Bronchial epithelial cell (primary cell): ENCODE measurements around the gene LAMA3. TPM values are rescaled to one million over a fixed set of nuclear protein-coding genes. Genes with fewer than 3 reads are reported as not detected.
A peak's percentile ranks its signal among the peaks of the same experiment; 100 is the strongest.

Source experiments
- DNase-seq: peaks from one replicate; pipeline ENCODE4 v3.0.0-alpha.2; 2010; ENCODE audit warnings: low read depth
- FAIRE-seq: peaks from 2 replicates; lab custom pipeline; 2011; peaks lifted over from hg19 to GRCh38; lab: Jason Lieb, UNC
- H3K27me3 ChIP-seq: 2 replicates; pipeline ENCODE4 v1.5.1; 2011; ENCODE audit warnings: low read length; ENCODE audit not compliant: control insufficient read depth, insufficient read depth
- H3K36me3 ChIP-seq: 2 replicates; pipeline ENCODE4 v1.5.1; 2011; ENCODE audit warnings: low read length; ENCODE audit not compliant: control insufficient read depth, insufficient read depth
- H3K4me3 ChIP-seq: 2 replicates; pipeline ENCODE4 v1.5.1; 2011; ENCODE audit warnings: mild to moderate bottlenecking, low read depth, low read length, control low read depth
- total RNA-seq: library from RNA; depleted of rRNA; stranded (reverse); fragments of >200 nt; gene quantifications from 2 replicates; pipeline ENCODE4 v1.2.1, GENCODE V29; 2014
- TF ChIP-seq, protein P1 (sequence below): IDR thresholded peaks from 2 replicates; pipeline ENCODE4 v1.5.1; 2011; ENCODE audit warnings: mild to moderate bottlenecking, moderate library complexity, low read length, control low read depth, inconsistent platforms; ENCODE audit not compliant: insufficient read depth, severe bottlenecking

The LAMA3 gene
- total RNA-seq, 1 donor from 2014 or later: 531 TPM

- Histone ChIP-seq H3K27me3 (no peaks in the 10 kb centered on the region), H3K4me3 (no peak overlapping the region), H3K36me3 (peaks cover 10% of the 10 kb centered on the region)
- TF ChIP-seq, protein P1, sequence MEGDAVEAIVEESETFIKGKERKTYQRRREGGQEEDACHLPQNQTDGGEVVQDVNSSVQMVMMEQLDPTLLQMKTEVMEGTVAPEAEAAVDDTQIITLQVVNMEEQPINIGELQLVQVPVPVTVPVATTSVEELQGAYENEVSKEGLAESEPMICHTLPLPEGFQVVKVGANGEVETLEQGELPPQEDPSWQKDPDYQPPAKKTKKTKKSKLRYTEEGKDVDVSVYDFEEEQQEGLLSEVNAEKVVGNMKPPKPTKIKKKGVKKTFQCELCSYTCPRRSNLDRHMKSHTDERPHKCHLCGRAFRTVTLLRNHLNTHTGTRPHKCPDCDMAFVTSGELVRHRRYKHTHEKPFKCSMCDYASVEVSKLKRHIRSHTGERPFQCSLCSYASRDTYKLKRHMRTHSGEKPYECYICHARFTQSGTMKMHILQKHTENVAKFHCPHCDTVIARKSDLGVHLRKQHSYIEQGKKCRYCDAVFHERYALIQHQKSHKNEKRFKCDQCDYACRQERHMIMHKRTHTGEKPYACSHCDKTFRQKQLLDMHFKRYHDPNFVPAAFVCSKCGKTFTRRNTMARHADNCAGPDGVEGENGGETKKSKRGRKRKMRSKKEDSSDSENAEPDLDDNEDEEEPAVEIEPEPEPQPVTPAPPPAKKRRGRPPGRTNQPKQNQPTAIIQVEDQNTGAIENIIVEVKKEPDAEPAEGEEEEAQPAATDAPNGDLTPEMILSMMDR: no peak
- DNase-seq (peak; percentile 17), FAIRE-seq (no peak)
Observed at GRCh38 chr18:23876921-23877320, 187.7 kb downstream of the LAMA3 start.

DNA sequence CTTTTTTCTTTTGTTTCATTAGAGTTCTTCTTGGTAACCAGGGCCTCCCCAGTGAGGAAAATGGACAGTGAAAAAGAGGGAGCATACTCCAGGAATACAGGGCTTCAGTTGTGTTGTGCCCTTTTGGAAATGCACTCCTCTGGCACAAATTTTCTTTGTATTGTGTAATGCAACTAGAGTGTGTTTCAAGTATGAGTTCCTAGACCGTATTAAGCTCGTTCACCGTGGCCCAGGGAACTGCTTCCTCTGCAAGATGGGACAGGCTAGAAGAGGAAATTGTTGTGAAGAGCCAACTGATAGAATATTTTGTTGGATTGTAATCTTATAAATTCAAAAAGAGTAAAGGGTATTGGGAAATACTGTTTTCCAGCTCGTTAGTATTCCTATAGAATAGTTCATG, 188.1 kb downstream of the LAMA3 start:
- no peak overlapping the region for H3K4me3 ChIP-seq
- H3K27me3 ChIP-seq: no peaks in the 10 kb centered on the region
- peaks cover 10% of the 10 kb centered on the region for H3K36me3 ChIP-seq
- FAIRE-seq (no peak), DNase-seq (peak; percentile 66)
- TF ChIP-seq, protein P1: no peak

GRCh38 chr18:23878336-23878900, 189.2 kb downstream of the LAMA3 start:
- TF ChIP-seq, protein P1: no peak
- DNase-seq (peak; percentile 15), FAIRE-seq (no peak)
- Histone ChIP-seq H3K36me3 (peaks cover 10% of the 10 kb centered on the region), H3K27me3 (no peaks in the 10 kb centered on the region), H3K4me3 (no peak overlapping the region)

GRCh38 chr18:23879126-23879525, 189.9 kb downstream of the LAMA3 start:
- DNase-seq (peak; percentile 4), FAIRE-seq (no peak)
- H3K36me3 ChIP-seq: peaks cover 10% of the 10 kb centered on the region
- TF ChIP-seq, protein P1: no peak
- H3K4me3 ChIP-seq: no peak overlapping the region
- H3K27me3 ChIP-seq: no peaks in the 10 kb centered on the region

DNA sequence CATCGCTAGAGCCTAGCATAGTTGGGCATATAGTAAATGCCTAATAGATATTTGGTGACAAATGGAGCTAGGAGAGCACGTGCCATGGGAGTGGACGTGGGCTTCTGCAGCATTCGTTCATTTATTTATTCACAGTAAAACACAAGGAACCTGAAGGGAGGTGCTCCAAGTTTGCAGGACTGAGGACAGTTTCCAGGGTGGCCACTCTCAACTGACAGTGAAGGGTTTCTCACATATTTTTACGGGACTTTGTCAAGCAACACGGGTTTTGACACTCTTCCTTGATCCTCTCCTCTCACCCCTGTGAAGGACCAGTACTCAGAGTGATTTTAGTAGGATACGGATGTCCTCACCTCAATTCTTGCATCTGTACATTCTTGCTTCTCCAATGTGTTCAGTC, 190.3 kb downstream of the LAMA3 start:
- Histone ChIP-seq H3K27me3 (no peaks in the 10 kb centered on the region), H3K4me3 (no peak overlapping the region), H3K36me3 (peaks cover 10% of the 10 kb centered on the region)
- no peak for FAIRE-seq
- TF ChIP-seq, protein P1: no peak
- DNase-seq: no peak
